Mucosa of stomach (tissue), 1 donor: Measurements from ENCODE around the gene MITD1.
"Not testable (repeated sequence)": the region's sequence is repeated elsewhere in the genome, so short reads cannot be mapped to it uniquely, and the experiment has no call there.

Experiments
- H3K27me3 ChIP-seq: one replicate; pipeline ENCODE4 v1.7.0; 2013; ENCODE audit warnings: mild to moderate bottlenecking, low read length; ENCODE audit not compliant: control insufficient read depth, insufficient read depth
- H3K36me3 ChIP-seq: one replicate; pipeline ENCODE4 v1.7.0; 2013; ENCODE audit warnings: low read length; ENCODE audit not compliant: control insufficient read depth, insufficient read depth
- H3K4me1 ChIP-seq: one replicate; pipeline ENCODE4 v1.7.0; 2013; ENCODE audit warnings: mild to moderate bottlenecking, low read length; ENCODE audit not compliant: control insufficient read depth, insufficient read depth
- H3K4me3 ChIP-seq: one replicate; pipeline ENCODE4 v1.7.0; 2013; ENCODE audit warnings: low read length
- H3K9ac ChIP-seq: one replicate; pipeline ENCODE4 v1.7.0; 2013; ENCODE audit warnings: mild to moderate bottlenecking, low read length, moderate library complexity
- H3K9me3 ChIP-seq: one replicate; pipeline ENCODE4 v1.7.0; 2013; ENCODE audit warnings: mild to moderate bottlenecking, low read length, moderate library complexity; ENCODE audit not compliant: control insufficient read depth
- donor health status: Pancreatic carcinoma.

MITD1 gene

GRCh38 chr2:99180755-99181623, at the start of gene MITD1, which contains the start of gene MRPL30:
MITD1 (minus strand) TSS chr2:99181058; CDS start chr2:99180981, 77 bp downstream.
MRPL30 (plus strand) TSS chr2:99181184; CDS start chr2:99186204, 5,020 bp downstream.
- H3K4me1 ChIP-seq, result peaks cover 13% of the 10 kb centered on the region
- no peaks in the 10 kb centered on the region for H3K36me3 ChIP-seq
- no peaks in the 10 kb centered on the region for H3K9me3 ChIP-seq
- peak within 1 kb of the TSS; percentile 87 for H3K4me3 ChIP-seq
- H3K9ac ChIP-seq, result peak within 1 kb of the TSS; percentile 77
- no peaks in the 10 kb centered on the region for H3K27me3 ChIP-seq

DNA sequence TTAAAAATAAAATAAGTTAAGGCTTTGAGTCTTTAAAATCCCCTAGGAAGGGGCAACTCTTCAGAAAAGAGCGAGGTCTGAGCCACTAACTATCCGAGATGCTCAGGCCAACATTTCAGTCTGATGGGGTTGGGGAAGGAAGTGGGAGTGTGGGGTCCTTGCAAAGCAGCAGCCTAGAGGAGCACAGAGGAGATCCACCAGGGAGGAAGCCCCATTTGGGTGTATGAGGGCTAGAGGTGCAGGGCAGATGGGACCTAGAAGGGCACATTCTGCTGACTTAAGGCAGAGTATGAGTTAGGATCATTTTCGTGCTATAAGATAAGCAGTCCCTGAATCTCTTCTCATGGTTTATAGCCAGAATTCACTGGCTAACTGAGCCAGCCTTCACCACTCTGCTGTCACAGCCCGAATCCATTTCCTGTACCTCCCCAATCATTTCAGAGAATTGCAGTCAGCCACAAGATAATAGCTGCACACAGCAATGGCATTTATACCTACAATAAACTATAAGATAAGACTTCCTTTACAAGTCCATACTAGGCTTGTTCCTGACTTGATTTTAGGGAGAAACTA, 37.2 kb upstream of the MITD1 start:
- Histone ChIP-seq H3K27me3 (no peaks in the 10 kb centered on the region), H3K9ac (no peak overlapping the region), H3K36me3 (no peaks in the 10 kb centered on the region), H3K4me3 (no peak overlapping the region), H3K9me3 (no peaks in the 10 kb centered on the region), H3K4me1 (no peaks in the 10 kb centered on the region)

- H3K9me3 ChIP-seq, result no peaks in the 10 kb centered on the region
- H3K9ac ChIP-seq, result no peak overlapping the region
- H3K4me1 ChIP-seq, result no peaks in the 10 kb centered on the region
- no peaks in the 10 kb centered on the region for H3K27me3 ChIP-seq
- H3K36me3 ChIP-seq, result no peaks in the 10 kb centered on the region
- H3K4me3 ChIP-seq, result no peak overlapping the region
These were observed 35.2 kb upstream of the MITD1 start for GRCh38 chr2:99216096-99216495.

DNA sequence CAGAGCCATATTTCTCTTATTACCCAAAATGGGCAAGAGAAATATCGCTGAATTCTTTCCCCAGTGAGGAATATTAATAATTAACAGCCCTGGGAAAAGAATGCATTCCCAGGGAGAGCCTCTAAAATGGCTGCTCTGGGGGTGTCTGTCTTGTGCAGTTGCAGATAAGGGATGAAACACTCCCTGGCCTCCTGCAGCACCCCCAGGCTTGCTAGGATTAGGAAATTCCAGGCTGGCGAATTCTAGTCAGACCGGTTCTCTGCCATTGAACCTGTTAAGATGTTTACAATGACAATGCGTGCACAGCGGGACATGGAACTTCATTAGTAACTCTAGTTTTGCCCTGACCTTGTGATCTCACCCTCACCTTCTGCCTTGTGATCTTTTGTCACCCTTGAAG, 24.6 kb upstream of the MITD1 start:
- Histone ChIP-seq H3K36me3 (no peaks in the 10 kb centered on the region), H3K9me3 (no peaks in the 10 kb centered on the region), H3K27me3 (no peaks in the 10 kb centered on the region), H3K9ac (no peak overlapping the region), H3K4me3 (no peak overlapping the region), H3K4me1 (no peaks in the 10 kb centered on the region)

DNA sequence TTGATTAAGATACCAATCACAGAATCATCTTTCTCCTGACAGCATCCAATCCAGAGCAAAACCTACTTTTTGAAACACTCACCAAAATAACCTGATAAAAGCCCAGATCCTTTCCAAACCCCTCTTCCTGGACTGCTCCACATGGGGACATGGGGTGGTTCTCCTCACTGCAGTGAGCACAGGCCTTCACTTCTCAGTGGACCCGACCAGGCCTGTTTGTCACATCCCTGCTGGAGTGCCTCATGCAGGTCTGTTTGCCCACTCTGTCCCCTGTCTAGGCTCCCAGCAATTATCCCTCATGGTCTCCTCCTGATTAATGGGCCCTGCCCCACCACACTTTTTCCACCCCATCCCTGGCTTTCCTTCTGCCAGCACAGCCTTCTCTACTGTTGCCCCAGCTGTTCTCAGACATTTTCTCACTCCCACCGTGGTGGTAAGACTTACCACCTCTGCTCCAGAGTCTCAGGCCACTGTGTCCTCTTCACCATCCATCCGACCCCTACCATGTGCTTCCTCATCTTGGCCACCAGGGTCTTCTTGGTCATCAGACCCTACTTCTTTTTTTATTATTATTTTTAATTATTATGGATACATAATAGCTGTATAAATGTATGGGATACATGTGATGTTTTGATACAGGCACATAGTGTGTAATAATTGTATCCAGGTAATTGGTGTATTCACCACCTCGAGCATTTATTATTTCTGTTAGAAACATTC, 21.3 kb upstream of the MITD1 start:
- Histone ChIP-seq H3K4me1 (no peaks in the 10 kb centered on the region), H3K9me3 (no peaks in the 10 kb centered on the region), H3K9ac (no peak overlapping the region), H3K27me3 (no peaks in the 10 kb centered on the region), H3K4me3 (no peak overlapping the region), H3K36me3 (no peaks in the 10 kb centered on the region)

GRCh38 chr2:99200076-99200800, 19.4 kb upstream of the MITD1 start:
- Histone ChIP-seq H3K9me3 (no peaks in the 10 kb centered on the region), H3K4me1 (no peaks in the 10 kb centered on the region), H3K9ac (no peak overlapping the region), H3K27me3 (no peaks in the 10 kb centered on the region), H3K4me3 (no peak overlapping the region), H3K36me3 (no peaks in the 10 kb centered on the region)

DNA sequence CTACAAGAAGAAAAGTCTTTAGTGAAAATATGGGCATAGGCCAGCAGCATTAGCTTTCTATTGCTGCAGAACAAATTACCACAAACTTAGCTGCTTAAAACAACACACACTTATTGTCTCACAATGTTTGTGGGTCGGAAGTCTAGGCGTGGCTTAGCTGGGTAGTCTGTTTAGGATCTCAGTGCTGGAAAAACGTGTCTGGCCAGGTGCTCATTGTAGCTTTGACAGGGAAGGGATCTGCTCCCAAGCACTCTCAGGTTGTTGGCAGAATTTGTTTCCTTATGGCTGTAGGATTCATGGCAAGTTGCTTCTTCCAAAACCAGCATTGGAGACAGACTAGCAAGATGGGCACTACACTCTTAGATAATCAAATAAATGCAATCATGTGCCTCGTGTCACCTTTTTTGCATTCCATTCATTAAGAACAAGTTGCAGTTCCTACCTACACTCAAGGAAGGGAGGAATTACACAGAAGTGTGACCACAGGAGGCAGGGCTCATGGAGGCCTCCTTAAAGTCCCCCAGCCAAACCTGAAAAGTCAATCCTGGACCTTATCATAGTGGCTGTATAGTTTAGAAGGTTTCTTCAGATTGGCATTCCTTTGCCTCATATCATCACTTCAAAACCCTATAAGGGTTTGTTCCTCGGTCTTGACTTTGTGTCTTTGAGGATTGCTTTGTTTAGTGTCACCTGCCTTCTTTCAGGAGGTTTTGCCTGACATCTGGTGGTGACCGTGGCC, 17.4 kb upstream of the MITD1 start:
- no peak overlapping the region for H3K4me3 ChIP-seq
- H3K9me3 ChIP-seq, result no peaks in the 10 kb centered on the region
- no peaks in the 10 kb centered on the region for H3K36me3 ChIP-seq
- H3K9ac ChIP-seq, result no peak overlapping the region
- no peaks in the 10 kb centered on the region for H3K4me1 ChIP-seq
- H3K27me3 ChIP-seq, result no peaks in the 10 kb centered on the region

- H3K9me3 ChIP-seq, H3K9ac ChIP-seq, H3K36me3 ChIP-seq, H3K4me3 ChIP-seq, H3K27me3 ChIP-seq, H3K4me1 ChIP-seq: not testable (repeated sequence)
These were observed 11.5 kb upstream of the MITD1 start for GRCh38 chr2:99192364-99192763.

- no peaks in the 10 kb centered on the region for H3K9me3 ChIP-seq
- no peak overlapping the region for H3K4me3 ChIP-seq
- no peaks in the 10 kb centered on the region for H3K4me1 ChIP-seq
- no peaks in the 10 kb centered on the region for H3K27me3 ChIP-seq
- H3K36me3 ChIP-seq, result no peaks in the 10 kb centered on the region
- H3K9ac ChIP-seq, result no peak overlapping the region
These were observed 9.7 kb upstream of the MITD1 start for GRCh38 chr2:99190548-99190947.

DNA sequence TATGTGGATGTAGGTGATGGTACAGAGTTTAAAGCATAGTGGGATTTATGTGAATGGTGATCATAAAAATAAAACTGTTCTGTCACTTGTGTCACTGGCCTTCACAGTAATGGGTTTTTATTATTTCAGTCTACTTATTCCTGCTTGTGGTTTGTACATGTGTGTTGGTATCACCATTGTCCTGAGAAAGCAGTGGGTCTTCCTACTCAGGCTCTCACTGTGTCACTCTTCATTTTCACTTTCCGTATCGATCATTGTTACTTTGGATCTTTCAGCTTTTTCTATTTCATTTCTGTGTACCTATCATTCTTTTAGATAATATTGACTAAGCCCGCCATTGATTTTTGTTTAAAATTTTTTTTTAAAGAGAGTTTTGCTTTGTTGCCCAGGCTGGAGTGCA, 7.5 kb upstream of the MITD1 start:
- H3K36me3 ChIP-seq, result no peaks in the 10 kb centered on the region
- no peaks in the 10 kb centered on the region for H3K27me3 ChIP-seq
- no peak overlapping the region for H3K9ac ChIP-seq
- H3K9me3 ChIP-seq, result no peaks in the 10 kb centered on the region
- H3K4me3 ChIP-seq, result no peak overlapping the region
- no peaks in the 10 kb centered on the region for H3K4me1 ChIP-seq

GRCh38 chr2:99187011-99187410, 6.2 kb upstream of the MITD1 start:
- Histone ChIP-seq H3K4me3 (no peak overlapping the region), H3K4me1 (peaks cover under 1% of the 10 kb centered on the region), H3K9me3 (no peaks in the 10 kb centered on the region), H3K27me3 (no peaks in the 10 kb centered on the region), H3K9ac (no peak overlapping the region), H3K36me3 (no peaks in the 10 kb centered on the region)
